ENCODE measurements around the gene JAKMIP1. TPM values are rescaled to one million over a fixed set of nuclear protein-coding genes. Genes with fewer than 3 reads are reported as not detected.

The JAKMIP1 gene
- polyA plus RNA-seq, 3 donors from 2014 or later, result 1.2 to 7.9 (median 6.5) TPM

GRCh38 chr4:5989236-5990225 lies 210.8 kb downstream of the JAKMIP1 start:
- no peak for DNase-seq
- Mint-ChIP-seq H3K27ac (no peak overlapping the region), H3K4me1 (no peaks in the 10 kb centered on the region), H3K27me3 (ENCODE audit: low read depth in 3 of 3) (peaks cover 0 to 5% (median 3%) of the 10 kb centered on the region in 3 donors), H3K4me3 (no peak overlapping the region), H3K36me3 (peaks cover 0 to 9% (median 0%) of the 10 kb centered on the region in 3 donors), H3K9me3 (peaks cover 0 to 6% (median 6%) of the 10 kb centered on the region in 6 donors)

- Mint-ChIP-seq H3K27me3 (ENCODE audit: low read depth in 3 of 3) (peaks cover 0 to 9% (median 3%) of the 10 kb centered on the region in 3 donors), H3K4me1 (no peaks in the 10 kb centered on the region), H3K27ac (no peak overlapping the region), H3K9me3 (peaks cover 0 to 17% (median 11%) of the 10 kb centered on the region in 6 donors), H3K36me3 (peaks cover 0 to 21% (median 4%) of the 10 kb centered on the region in 3 donors), H3K4me3 (no peak overlapping the region)
- no peak for DNase-seq
These were observed 212.1 kb downstream of the JAKMIP1 start for GRCh38 chr4:5988086-5988845.

DNA sequence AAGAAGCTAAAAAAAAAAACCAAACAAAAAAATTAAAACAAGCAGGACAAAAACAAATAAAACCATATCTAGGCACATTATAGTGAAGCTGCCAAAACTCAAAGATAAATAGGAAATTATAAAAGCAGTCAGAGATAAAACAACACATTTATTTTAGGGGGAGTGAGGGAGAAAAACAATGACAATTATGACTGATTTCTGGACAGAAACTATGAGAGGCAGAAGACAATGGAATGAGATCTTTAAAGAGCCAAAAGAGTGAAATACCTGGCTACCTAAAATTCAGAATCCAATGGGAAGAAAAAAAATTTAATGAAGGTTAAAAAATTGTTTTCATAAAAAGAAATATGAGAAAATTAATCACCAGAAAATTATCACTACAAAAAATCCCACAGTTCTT lies 215.5 kb downstream of the JAKMIP1 start:
- no peak for DNase-seq
- H3K27me3 Mint-ChIP-seq (ENCODE audit: low read depth in 3 of 3), result peaks cover 2 to 12% (median 4%) of the 10 kb centered on the region in 3 donors
- peaks cover 0 to 18% (median 4%) of the 10 kb centered on the region in 3 donors for H3K36me3 Mint-ChIP-seq
- no peak overlapping the region for H3K4me3 Mint-ChIP-seq
- no peaks in the 10 kb centered on the region for H3K4me1 Mint-ChIP-seq
- peaks cover 0 to 17% (median 11%) of the 10 kb centered on the region in 6 donors for H3K9me3 Mint-ChIP-seq
- no peak overlapping the region for H3K27ac Mint-ChIP-seq

GRCh38 chr4:5982156-5982973 lies 218.0 kb downstream of the JAKMIP1 start:
- no peaks in the 10 kb centered on the region for H3K4me1 Mint-ChIP-seq

GRCh38 chr4:5980436-5981155 lies 219.8 kb downstream of the JAKMIP1 start:
- H3K27me3 Mint-ChIP-seq (ENCODE audit: low read depth in 3 of 3), result peaks cover 0 to 12% (median 4%) of the 10 kb centered on the region in 3 donors
- H3K9me3 Mint-ChIP-seq, result peaks cover 0 to 17% (median 11%) of the 10 kb centered on the region in 6 donors
- no peak overlapping the region for H3K4me3 Mint-ChIP-seq
- H3K4me1 Mint-ChIP-seq, result no peaks in the 10 kb centered on the region
- DNase-seq, result no peak
- H3K27ac Mint-ChIP-seq, result no peak overlapping the region
- peaks cover 0 to 18% (median 4%) of the 10 kb centered on the region in 3 donors for H3K36me3 Mint-ChIP-seq

More at GRCh38 chr4:5982156-5982973, 218.0 kb downstream of the JAKMIP1 start:
- H3K4me3 Mint-ChIP-seq, result no peak overlapping the region
- peaks cover 0 to 12% (median 4%) of the 10 kb centered on the region in 3 donors for H3K27me3 Mint-ChIP-seq (ENCODE audit: low read depth in 3 of 3)
- peaks cover 0 to 18% (median 4%) of the 10 kb centered on the region in 3 donors for H3K36me3 Mint-ChIP-seq
- peaks cover 0 to 17% (median 11%) of the 10 kb centered on the region in 6 donors for H3K9me3 Mint-ChIP-seq
- no peak overlapping the region for H3K27ac Mint-ChIP-seq
- DNase-seq, result no peak

DNA sequence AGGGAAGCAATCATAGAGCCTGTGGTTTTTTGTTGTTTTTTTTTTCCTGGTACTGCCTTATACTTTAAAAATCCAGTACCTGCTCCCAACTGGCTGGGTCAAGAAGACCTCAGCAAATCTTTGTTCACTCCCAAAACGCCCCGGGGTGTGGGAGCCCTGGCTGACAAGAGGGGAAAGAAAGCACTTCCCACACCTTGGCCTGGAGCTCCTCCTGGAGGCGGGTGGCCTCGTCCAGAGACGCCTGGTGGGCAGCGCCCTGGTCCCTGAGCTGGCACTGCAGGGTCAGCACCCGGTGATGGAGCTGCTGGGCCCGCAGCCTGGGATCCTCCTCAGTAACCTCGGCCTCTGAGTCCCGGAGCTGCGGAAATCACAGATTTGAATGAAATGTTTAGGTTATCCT lies 220.4 kb downstream of the JAKMIP1 start:
- peaks cover 0 to 11% (median 4%) of the 10 kb centered on the region in 3 donors for H3K27me3 Mint-ChIP-seq (ENCODE audit: low read depth in 3 of 3)
- peaks cover 0 to 16% (median 9%) of the 10 kb centered on the region in 6 donors for H3K9me3 Mint-ChIP-seq
- no peak overlapping the region for H3K4me3 Mint-ChIP-seq
- no peak for DNase-seq
- no peaks in the 10 kb centered on the region for H3K4me1 Mint-ChIP-seq
- peaks cover 0 to 17% (median 4%) of the 10 kb centered on the region in 3 donors for H3K36me3 Mint-ChIP-seq
- H3K27ac Mint-ChIP-seq, result no peak overlapping the region

DNA sequence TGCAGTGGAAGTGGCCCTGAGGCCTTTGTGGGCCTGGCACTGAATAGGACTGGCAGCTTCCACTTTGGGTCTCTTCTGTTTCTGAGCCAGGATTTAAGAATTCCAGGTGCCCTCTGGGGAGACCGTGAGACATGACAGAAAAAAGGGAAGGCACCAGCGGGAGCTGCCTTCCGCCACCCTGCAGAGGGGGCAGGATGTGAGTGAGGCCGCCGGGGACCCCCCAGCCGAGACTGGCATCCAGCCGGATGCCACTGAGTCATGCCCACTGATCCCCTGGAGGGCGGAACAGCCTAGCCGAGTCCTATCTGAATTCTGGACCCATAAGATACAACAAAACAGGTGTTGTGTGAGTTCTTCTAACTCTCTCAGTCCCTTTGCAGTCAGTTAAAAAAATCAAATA lies 223.4 kb downstream of the JAKMIP1 start:
- no peaks in the 10 kb centered on the region for H3K4me1 Mint-ChIP-seq
- no peak overlapping the region for H3K27ac Mint-ChIP-seq
- no peaks in the 10 kb centered on the region for H3K36me3 Mint-ChIP-seq
- no peaks in the 10 kb centered on the region for H3K9me3 Mint-ChIP-seq
- peaks cover 0 to 6% (median 2%) of the 10 kb centered on the region in 3 donors for H3K27me3 Mint-ChIP-seq (ENCODE audit: low read depth in 3 of 3)
- no peak overlapping the region for H3K4me3 Mint-ChIP-seq
- DNase-seq, result no peak

GRCh38 chr4:5976431-5976830 lies 223.9 kb downstream of the JAKMIP1 start:
- Mint-ChIP-seq H3K9me3 (no peaks in the 10 kb centered on the region), H3K4me1 (no peaks in the 10 kb centered on the region), H3K27ac (no peak overlapping the region), H3K36me3 (no peaks in the 10 kb centered on the region), H3K27me3 (ENCODE audit: low read depth in 3 of 3) (peaks cover 0 to 2% (median 2%) of the 10 kb centered on the region in 3 donors), H3K4me3 (no peak overlapping the region)
- no peak for DNase-seq

Other genes with a start within 250 kb of the JAKMIP1 start
- under 1 TPM in 1 of 3 donors, not detected in 2; 0.04 TPM for gene C4orf50, start 182.1 kb downstream of the JAKMIP1 start, polyA plus RNA-seq
- 1 to 10 TPM; 2.5 to 7.2 (median 5.8) TPM for gene WFS1, start 69.3 kb upstream of the JAKMIP1 start, polyA plus RNA-seq